IMR-90 (cell line): Measurements from ENCODE around the gene BRINP3. TPM values are rescaled to one million over a fixed set of nuclear protein-coding genes. Genes with fewer than 3 reads are reported as not detected.

Experiments
- ATAC-seq: fragments of 200-7000 bp; cut with Tn5 transposase; 2 replicates; pipeline ENCODE4 v1.9.1; 2020; ENCODE audit warnings: low read depth, mild to moderate bottlenecking, moderate library complexity
- BruUV-seq: library from RNA; stranded (reverse); fragments of 400-500 nt; replicated peaks from 2 replicates; lab custom pipeline; 2021; lab: Mats Ljungman, UMichigan
- CTCF ChIA-PET: fragments of 300-600 bp; formaldehyde crosslinking; extraction: SDS; loops from one replicate; lab custom pipeline; 2021; ENCODE audit warnings: antibody characterized with exemption; lab: Yijun Ruan, JAX
- POLR2A ChIA-PET: fragments of 300-600 bp; sonication (Branson Sonifier 250); formaldehyde crosslinking; loops from one replicate; lab custom pipeline; 2022; ENCODE audit warnings: antibody characterized with exemption; ENCODE audit not compliant: unreplicated experiment; lab: Charles Lee
- DNase-seq: peaks from one replicate; pipeline ENCODE4 v3.0.0; 2013
- H2AFZ ChIP-seq: replicated peaks from 2 replicates; pipeline ENCODE3; 2013; ENCODE audit warnings: low read length, mild to moderate bottlenecking; ENCODE audit not compliant: poor library complexity
- H2AK5ac ChIP-seq: 2 replicates; pipeline ENCODE4 v1.6.1; 2013; ENCODE audit warnings: low read depth, low read length, inconsistent platforms
- H2AK9ac ChIP-seq: replicated peaks from 2 replicates; pipeline ENCODE3; 2013; ENCODE audit warnings: mild to moderate bottlenecking, low read depth, low read length, moderate library complexity; ENCODE audit not compliant: poor library complexity
- H2BK120ac ChIP-seq: 2 replicates; pipeline ENCODE4 v1.6.1; 2013; ENCODE audit warnings: low read depth, low read length, inconsistent platforms
- H2BK15ac ChIP-seq: 3 replicates; pipeline ENCODE4 v1.6.1; 2013; ENCODE audit warnings: low read depth, low read length, inconsistent platforms
- H2BK20ac ChIP-seq: 2 replicates; pipeline ENCODE4 v1.6.1; 2013; ENCODE audit warnings: low read depth, mild to moderate bottlenecking, inconsistent platforms, low read length, moderate library complexity
- H2BK5ac ChIP-seq: 2 replicates; pipeline ENCODE4 v1.6.1; 2013; ENCODE audit warnings: mild to moderate bottlenecking, low read depth, low read length, inconsistent platforms; ENCODE audit not compliant: poor library complexity, severe bottlenecking
- H3K14ac ChIP-seq: replicated peaks from 2 replicates; pipeline ENCODE4 v1.6.1; 2013; ENCODE audit warnings: low read depth, low read length, inconsistent platforms
- H3K18ac ChIP-seq: 2 replicates; pipeline ENCODE4 v1.6.1; 2013; ENCODE audit warnings: low read depth, low read length, control low read depth
- H3K23ac ChIP-seq: 2 replicates; pipeline ENCODE4 v1.6.1; 2013; ENCODE audit warnings: low read depth, low read length, inconsistent platforms
- H3K27ac ChIP-seq: 2 replicates; pipeline ENCODE4 v1.5.1; 2013; ENCODE audit warnings: mild to moderate bottlenecking, control low read depth, low read length; ENCODE audit not compliant: insufficient read depth
- H3K27me3 ChIP-seq: 2 replicates; pipeline ENCODE4 v1.6.1; 2013; ENCODE audit warnings: low read length; ENCODE audit not compliant: control insufficient read depth, insufficient read depth
- H3K36me3 ChIP-seq: 2 replicates; pipeline ENCODE4 v1.6.1; 2013; ENCODE audit warnings: low read length, mixed read lengths; ENCODE audit not compliant: control insufficient read depth, insufficient read depth
- H3K4ac ChIP-seq: 2 replicates; pipeline ENCODE4 v1.6.1; 2013; ENCODE audit warnings: low read depth, low read length, inconsistent platforms
- H3K4me1 ChIP-seq: 2 replicates; pipeline ENCODE4 v1.6.1; 2013; ENCODE audit warnings: low read length, mixed read lengths; ENCODE audit not compliant: control insufficient read depth, insufficient read depth
- H3K4me2 ChIP-seq: 2 replicates; pipeline ENCODE4 v1.6.1; 2013; ENCODE audit warnings: low read depth, mild to moderate bottlenecking, control low read depth, low read length, moderate library complexity
- H3K4me3 ChIP-seq: 2 replicates; pipeline ENCODE4 v1.5.1; 2013; ENCODE audit warnings: low read depth, mild to moderate bottlenecking, control low read depth, low read length, moderate library complexity; ENCODE audit not compliant: insufficient read depth
- H3K56ac ChIP-seq: 2 replicates; pipeline ENCODE4 v1.6.1; 2013; ENCODE audit warnings: low read length, inconsistent platforms; ENCODE audit not compliant: insufficient read depth; ENCODE audit errors: extremely low read depth
- H3K79me1 ChIP-seq, 2 experiments: 2 replicates each; pipeline ENCODE4 v1.6.1; 2013; ENCODE audit warnings: low read length in 2 of 2, inconsistent platforms in 1 of 2, low read depth in 1 of 2
- H3K9ac ChIP-seq: 2 replicates; pipeline ENCODE4 v1.6.1; 2013; ENCODE audit warnings: low read depth, low read length, control low read depth
- H3K9me1 ChIP-seq: 2 replicates; pipeline ENCODE4 v1.6.1; 2013; ENCODE audit warnings: low read length, inconsistent platforms; ENCODE audit not compliant: insufficient read depth
- H3K9me3 ChIP-seq: 2 replicates; pipeline ENCODE4 v1.6.1; 2013; ENCODE audit warnings: low read length; ENCODE audit not compliant: control insufficient read depth, insufficient read depth
- H4K20me1 ChIP-seq: 2 replicates; pipeline ENCODE4 v1.6.1; 2013; ENCODE audit warnings: low read length, inconsistent platforms; ENCODE audit not compliant: insufficient read depth
- H4K5ac ChIP-seq: 2 replicates; pipeline ENCODE4 v1.6.1; 2013; ENCODE audit warnings: mild to moderate bottlenecking, low read depth, low read length, control low read depth
- H4K8ac ChIP-seq, 2 experiments: 2 replicates each; pipeline ENCODE4 v1.6.1; 2013; ENCODE audit warnings: low read depth in 2 of 2, low read length in 2 of 2, control low read depth in 1 of 2, inconsistent platforms in 1 of 2
- H4K91ac ChIP-seq: 2 replicates; pipeline ENCODE4 v1.6.1; 2013; ENCODE audit warnings: low read depth, low read length, inconsistent platforms; ENCODE audit not compliant: insufficient read depth
- BHLHE40 ChIP-seq: fragments of 150-350 bp; IDR thresholded peaks from 2 replicates; pipeline ENCODE4 v1.6.1; 2016; ENCODE audit warnings: mild to moderate bottlenecking, low read depth, low read length
- CEBPB ChIP-seq: IDR thresholded peaks from 2 replicates; pipeline ENCODE4 v1.6.1; 2012; ENCODE audit warnings: low read depth, low read length, improper control_type of control experiment
- CHD1 ChIP-seq: IDR thresholded peaks from 2 replicates; pipeline ENCODE4 v1.6.1; 2012; ENCODE audit warnings: low read depth, low read length, improper control_type of control experiment
- FOS ChIP-seq: fragments of 150-350 bp; IDR thresholded peaks from 2 replicates; pipeline ENCODE4 v1.6.1; 2016; ENCODE audit warnings: low read depth, low read length
- MAFK ChIP-seq: IDR thresholded peaks from 2 replicates; pipeline ENCODE4 v1.6.1; 2012; ENCODE audit warnings: low read depth, low read length, improper control_type of control experiment
- MAZ ChIP-seq: IDR thresholded peaks from 2 replicates; pipeline ENCODE4 v1.6.1; 2012; ENCODE audit warnings: low read depth, mild to moderate bottlenecking, low read length, improper control_type of control experiment, moderate library complexity, borderline replicate concordance
- MXI1 ChIP-seq: IDR thresholded peaks from 2 replicates; pipeline ENCODE4 v1.6.1; 2012; ENCODE audit warnings: low read depth, mild to moderate bottlenecking, low read length, moderate library complexity, borderline replicate concordance
- NFE2L2 ChIP-seq: fragments of 150-350 bp; IDR thresholded peaks from 2 replicates; pipeline ENCODE4 v1.6.1; 2016; ENCODE audit warnings: low read depth, mild to moderate bottlenecking, low read length
- POLR2A ChIP-seq: IDR thresholded peaks from 2 replicates; pipeline ENCODE4 v1.6.1; 2012; ENCODE audit warnings: mild to moderate bottlenecking, low read depth, low read length
- RAD21 ChIP-seq: IDR thresholded peaks from 2 replicates; pipeline ENCODE4 v1.6.1; 2012; ENCODE audit warnings: low read length, improper control_type of control experiment
- RCOR1 ChIP-seq: IDR thresholded peaks from 2 replicates; pipeline ENCODE4 v1.6.1; 2012; ENCODE audit warnings: mild to moderate bottlenecking, low read length, improper control_type of control experiment; ENCODE audit not compliant: insufficient replicate concordance
- RFX5 ChIP-seq: IDR thresholded peaks from 2 replicates; pipeline ENCODE4 v1.8.0; 2012; ENCODE audit warnings: low read depth, mild to moderate bottlenecking, low read length, moderate library complexity
- SMC3 ChIP-seq: fragments of 150-350 bp; IDR thresholded peaks from 2 replicates; pipeline ENCODE4 v1.6.1; 2016; ENCODE audit warnings: low read depth, mild to moderate bottlenecking, antibody characterized with exemption, low read length, moderate library complexity
- WGBS, 2 experiments: methylation state at CpG; one replicate each; pipeline versions ENCODE4 v1.1.5 to v1.1.7; 2013; ENCODE audit warnings: missing lambda C conversion rate in 2 of 2; ENCODE audit not compliant: insufficient read length in 1 of 2; ENCODE audit errors: extremely low coverage in 2 of 2; 5-methylcytosine and 5-hydroxymethylcytosine counted together
- dilution Hi-C: fragments of 300-500 bp; cut with HindIII; formaldehyde crosslinking; loops from one replicate; pipeline ENCODE4 v1.14.3; 2018; ENCODE audit warnings: low sequenced_read_pairs; ENCODE audit not compliant: unreplicated experiment
- in situ Hi-C: fragments of 300-500 bp; cut with MboI; formaldehyde crosslinking; loops from 3 replicates; pipeline ENCODE4 v1.14.3; 2019; ENCODE audit warnings: low sequenced_read_pairs, inconsistent platforms, mixed read lengths
- intact Hi-C: fragments of 100-400 bp; cut with micrococcal nuclease; formaldehyde crosslinking; loops from 2 replicates; pipeline ENCODE4 v1.10.0; 2022
- polyA plus RNA-seq, 3 experiments: library from polyadenylated mRNA; depleted of rRNA; stranded (reverse); fragments of >200 nt; gene quantifications; 2 replicates each; pipeline ENCODE4 v1.2.3, GENCODE V29; 2012; ENCODE audit warnings: low replicate concordance in 1 of 3
- total RNA-seq: library from RNA; depleted of rRNA; stranded (reverse); fragments of >200 nt; gene quantifications from 2 replicates; pipeline ENCODE4 v1.2.3, GENCODE V29; 2012
- TF ChIP-seq, protein P1 (sequence below): conservative IDR thresholded peaks from 2 replicates; pipeline ENCODE4 v1.5.1; 2012; ENCODE audit warnings: mild to moderate bottlenecking, low read depth, low read length, improper control_type of control experiment
- TF ChIP-seq, protein P2 (sequence below): fragments of 150-350 bp; IDR thresholded peaks from 2 replicates; pipeline ENCODE4 v1.6.1; 2017; ENCODE audit warnings: mild to moderate bottlenecking, antibody characterized with exemption, low read length, low read depth
- TF ChIP-seq, protein P3 (sequence below): fragments of 150-350 bp; IDR thresholded peaks from 2 replicates; pipeline ENCODE4 v1.6.1; 2016; ENCODE audit warnings: low read depth, mild to moderate bottlenecking, low read length, moderate library complexity, borderline replicate concordance

Gene BRINP3
- total and polyA plus RNA-seq, 2 of the 4 experiments (the other 2 are of a cell fraction) = 0.15 to 0.36 TPM

DNA sequence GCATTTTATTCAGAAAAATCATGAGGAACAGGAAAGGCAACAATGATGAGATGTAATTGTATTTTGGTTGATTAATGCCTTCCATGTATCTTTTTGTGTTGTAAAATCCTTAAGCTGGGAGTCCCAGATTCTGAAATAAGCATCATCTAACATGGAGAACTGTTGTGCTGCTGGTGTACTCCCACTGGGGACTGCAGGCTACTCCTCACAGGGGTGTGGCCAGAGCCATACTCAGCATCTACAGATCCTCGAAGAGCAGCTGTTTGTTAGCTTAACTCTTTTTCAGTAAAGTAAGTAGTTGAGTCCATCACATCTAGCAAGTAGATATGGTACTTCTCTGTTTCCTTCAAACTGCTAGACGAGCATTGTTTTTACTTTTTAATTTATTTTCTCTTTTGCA, 358.0 kb downstream of the BRINP3 start:
- ChIA-PET POLR2A (no interaction called here), CTCF (no interaction called here)
- no peak overlapping the region for H2BK120ac ChIP-seq
- H3K9me3 ChIP-seq = no peaks in the 10 kb centered on the region
- intact Hi-C loops = no loop called here
- no peak overlapping the region for H3K56ac ChIP-seq
- no peaks in the 10 kb centered on the region for H3K9me1 ChIP-seq
- H2BK15ac ChIP-seq = no peak overlapping the region
- no peak overlapping the region for H4K91ac ChIP-seq
- no peaks in the 10 kb centered on the region for H3K79me1 ChIP-seq
- TF ChIP-seq BHLHE40 = no peak
- no peak for TF ChIP-seq NFE2L2
- TF ChIP-seq CHD1 = no peak
- TF ChIP-seq MAFK = no peak
- TF ChIP-seq, protein P1, sequence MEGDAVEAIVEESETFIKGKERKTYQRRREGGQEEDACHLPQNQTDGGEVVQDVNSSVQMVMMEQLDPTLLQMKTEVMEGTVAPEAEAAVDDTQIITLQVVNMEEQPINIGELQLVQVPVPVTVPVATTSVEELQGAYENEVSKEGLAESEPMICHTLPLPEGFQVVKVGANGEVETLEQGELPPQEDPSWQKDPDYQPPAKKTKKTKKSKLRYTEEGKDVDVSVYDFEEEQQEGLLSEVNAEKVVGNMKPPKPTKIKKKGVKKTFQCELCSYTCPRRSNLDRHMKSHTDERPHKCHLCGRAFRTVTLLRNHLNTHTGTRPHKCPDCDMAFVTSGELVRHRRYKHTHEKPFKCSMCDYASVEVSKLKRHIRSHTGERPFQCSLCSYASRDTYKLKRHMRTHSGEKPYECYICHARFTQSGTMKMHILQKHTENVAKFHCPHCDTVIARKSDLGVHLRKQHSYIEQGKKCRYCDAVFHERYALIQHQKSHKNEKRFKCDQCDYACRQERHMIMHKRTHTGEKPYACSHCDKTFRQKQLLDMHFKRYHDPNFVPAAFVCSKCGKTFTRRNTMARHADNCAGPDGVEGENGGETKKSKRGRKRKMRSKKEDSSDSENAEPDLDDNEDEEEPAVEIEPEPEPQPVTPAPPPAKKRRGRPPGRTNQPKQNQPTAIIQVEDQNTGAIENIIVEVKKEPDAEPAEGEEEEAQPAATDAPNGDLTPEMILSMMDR = no peak
- TF ChIP-seq RCOR1 = no peak
- TF ChIP-seq, protein P2, sequence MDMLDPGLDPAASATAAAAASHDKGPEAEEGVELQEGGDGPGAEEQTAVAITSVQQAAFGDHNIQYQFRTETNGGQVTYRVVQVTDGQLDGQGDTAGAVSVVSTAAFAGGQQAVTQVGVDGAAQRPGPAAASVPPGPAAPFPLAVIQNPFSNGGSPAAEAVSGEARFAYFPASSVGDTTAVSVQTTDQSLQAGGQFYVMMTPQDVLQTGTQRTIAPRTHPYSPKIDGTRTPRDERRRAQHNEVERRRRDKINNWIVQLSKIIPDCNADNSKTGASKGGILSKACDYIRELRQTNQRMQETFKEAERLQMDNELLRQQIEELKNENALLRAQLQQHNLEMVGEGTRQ = no peak
- no peak for TF ChIP-seq RAD21
- TF ChIP-seq SMC3 = no peak
- no peak for TF ChIP-seq RFX5
- TF ChIP-seq MXI1 = no peak
- TF ChIP-seq MAZ = no peak
- TF ChIP-seq CEBPB = no peak
- TF ChIP-seq POLR2A = no peak
- no peak for TF ChIP-seq FOS
- TF ChIP-seq, protein P3, sequence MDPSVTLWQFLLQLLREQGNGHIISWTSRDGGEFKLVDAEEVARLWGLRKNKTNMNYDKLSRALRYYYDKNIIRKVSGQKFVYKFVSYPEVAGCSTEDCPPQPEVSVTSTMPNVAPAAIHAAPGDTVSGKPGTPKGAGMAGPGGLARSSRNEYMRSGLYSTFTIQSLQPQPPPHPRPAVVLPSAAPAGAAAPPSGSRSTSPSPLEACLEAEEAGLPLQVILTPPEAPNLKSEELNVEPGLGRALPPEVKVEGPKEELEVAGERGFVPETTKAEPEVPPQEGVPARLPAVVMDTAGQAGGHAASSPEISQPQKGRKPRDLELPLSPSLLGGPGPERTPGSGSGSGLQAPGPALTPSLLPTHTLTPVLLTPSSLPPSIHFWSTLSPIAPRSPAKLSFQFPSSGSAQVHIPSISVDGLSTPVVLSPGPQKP = no peak
- H3K36me3 ChIP-seq = no peaks in the 10 kb centered on the region
- no peaks in the 10 kb centered on the region for H3K4me1 ChIP-seq
- H2AK9ac ChIP-seq = no peak overlapping the region
- no peak overlapping the region for H3K18ac ChIP-seq
- H2AFZ ChIP-seq = peak overlapping the region; percentile 65
- no peak overlapping the region for H3K4ac ChIP-seq
- ATAC-seq = no peak
- H2BK20ac ChIP-seq = no peak overlapping the region
- in situ Hi-C loops = no loop called here
- H3K27ac ChIP-seq = no peak overlapping the region
- H4K5ac ChIP-seq = no peak overlapping the region
- no TSS peak for BruUV-seq
- H2BK5ac ChIP-seq = no peak overlapping the region
- H3K14ac ChIP-seq = no peak overlapping the region; the same call in 1 of the 2 replicates
- no peak overlapping the region for H2AK5ac ChIP-seq
- no peak overlapping the region for H3K4me3 ChIP-seq
- no CpG with 5 or more reads among the region's 2 CpGs for WGBS, 2 experiments
- H3K27me3 ChIP-seq = no peaks in the 10 kb centered on the region
- DNase-seq = no peak
- H3K9ac ChIP-seq = no peak overlapping the region
- dilution Hi-C loops = no loop called here
- H4K8ac ChIP-seq = no peak overlapping the region
- no peak overlapping the region for H3K23ac ChIP-seq
- H4K20me1 ChIP-seq = no peaks in the 10 kb centered on the region
- no peak overlapping the region for H3K4me2 ChIP-seq
